Upper lobe of left lung (tissue), 4 donors: ENCODE data around the gene ROBO3.

Experiments used
- CTCF ChIP-seq, 6 experiments: fragments of 450-650 bp in 4 of 6; fragments of 200-600 bp in 2 of 6; sonication (generic) in 2 of 6; IDR thresholded peaks; one replicate each; pipeline ENCODE4 v1.5.1; 2016 to 2019; ENCODE audit warnings: antibody characterized with exemption in 6 of 6
- EP300 ChIP-seq, 4 donors: sonication (generic); formaldehyde crosslinking; IDR thresholded peaks; one replicate each; pipeline ENCODE4 v1.5.1; 2017; ENCODE audit warnings: antibody characterized with exemption in 4 of 4, control low read depth in 2 of 4
- POLR2AphosphoS5 ChIP-seq, 2 donors: sonication (generic); formaldehyde crosslinking; IDR thresholded peaks; one replicate each; pipeline ENCODE4 v1.5.1; 2017; ENCODE audit warnings: antibody characterized with exemption in 2 of 2

GRCh38 chr11:124872741-124873140 is 7.5 kb downstream of the ROBO3 start:
- TF ChIP-seq CTCF (IDR thresholded peaks at IDR 0.05) = no peak
- TF ChIP-seq POLR2AphosphoS5 (IDR thresholded peaks at IDR 0.05) = no peak
- TF ChIP-seq EP300 (IDR thresholded peaks at IDR 0.05) = no peak
